Measurements from ENCODE around the gene SCG2.

The SCG2 gene, protein sequence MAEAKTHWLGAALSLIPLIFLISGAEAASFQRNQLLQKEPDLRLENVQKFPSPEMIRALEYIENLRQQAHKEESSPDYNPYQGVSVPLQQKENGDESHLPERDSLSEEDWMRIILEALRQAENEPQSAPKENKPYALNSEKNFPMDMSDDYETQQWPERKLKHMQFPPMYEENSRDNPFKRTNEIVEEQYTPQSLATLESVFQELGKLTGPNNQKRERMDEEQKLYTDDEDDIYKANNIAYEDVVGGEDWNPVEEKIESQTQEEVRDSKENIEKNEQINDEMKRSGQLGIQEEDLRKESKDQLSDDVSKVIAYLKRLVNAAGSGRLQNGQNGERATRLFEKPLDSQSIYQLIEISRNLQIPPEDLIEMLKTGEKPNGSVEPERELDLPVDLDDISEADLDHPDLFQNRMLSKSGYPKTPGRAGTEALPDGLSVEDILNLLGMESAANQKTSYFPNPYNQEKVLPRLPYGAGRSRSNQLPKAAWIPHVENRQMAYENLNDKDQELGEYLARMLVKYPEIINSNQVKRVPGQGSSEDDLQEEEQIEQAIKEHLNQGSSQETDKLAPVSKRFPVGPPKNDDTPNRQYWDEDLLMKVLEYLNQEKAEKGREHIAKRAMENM

DNA sequence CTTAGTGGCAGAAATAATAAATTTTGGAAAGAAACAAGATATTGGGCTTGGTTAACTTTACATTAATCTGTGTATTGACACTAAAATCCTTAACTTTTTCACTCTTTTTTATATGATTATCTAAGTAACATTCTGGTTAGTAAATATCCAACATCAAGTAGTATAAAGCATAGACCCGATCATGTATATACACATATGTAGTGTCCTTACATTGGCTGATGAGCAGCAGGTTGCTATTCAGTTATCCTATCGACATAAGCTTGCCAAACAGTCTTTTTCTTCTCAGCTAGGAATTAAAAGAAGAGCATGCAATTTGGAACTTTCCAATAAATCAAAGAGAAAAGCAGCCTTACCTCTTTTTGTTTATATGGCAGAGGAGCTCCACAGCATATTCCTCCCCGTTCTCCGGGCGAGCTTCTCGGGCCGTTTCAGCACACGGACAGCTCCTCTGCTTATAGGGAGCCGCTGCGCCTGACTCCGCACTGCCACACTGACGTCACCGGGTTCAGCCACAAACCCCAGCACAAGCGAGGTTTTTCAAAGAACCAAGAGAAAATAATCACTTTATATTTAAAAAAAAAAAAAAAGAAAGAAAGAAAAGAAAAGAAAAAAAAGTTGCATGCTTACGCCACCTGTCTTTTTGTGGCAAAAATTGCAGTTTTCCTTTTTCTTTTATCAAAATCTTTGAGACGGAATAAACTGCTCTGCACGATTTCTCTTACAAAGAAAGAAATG lies at the start of gene SCG2:
Gene SCG2, minus strand, starts transcription at position 430 of the 735 bp plus-strand sequence. CDS start 3,079 bp downstream, outside the sequence.
- DNase-seq (ENCODE audit: low read depth in 1 of 2, low spot score in 1 of 2), result no peak

DNA sequence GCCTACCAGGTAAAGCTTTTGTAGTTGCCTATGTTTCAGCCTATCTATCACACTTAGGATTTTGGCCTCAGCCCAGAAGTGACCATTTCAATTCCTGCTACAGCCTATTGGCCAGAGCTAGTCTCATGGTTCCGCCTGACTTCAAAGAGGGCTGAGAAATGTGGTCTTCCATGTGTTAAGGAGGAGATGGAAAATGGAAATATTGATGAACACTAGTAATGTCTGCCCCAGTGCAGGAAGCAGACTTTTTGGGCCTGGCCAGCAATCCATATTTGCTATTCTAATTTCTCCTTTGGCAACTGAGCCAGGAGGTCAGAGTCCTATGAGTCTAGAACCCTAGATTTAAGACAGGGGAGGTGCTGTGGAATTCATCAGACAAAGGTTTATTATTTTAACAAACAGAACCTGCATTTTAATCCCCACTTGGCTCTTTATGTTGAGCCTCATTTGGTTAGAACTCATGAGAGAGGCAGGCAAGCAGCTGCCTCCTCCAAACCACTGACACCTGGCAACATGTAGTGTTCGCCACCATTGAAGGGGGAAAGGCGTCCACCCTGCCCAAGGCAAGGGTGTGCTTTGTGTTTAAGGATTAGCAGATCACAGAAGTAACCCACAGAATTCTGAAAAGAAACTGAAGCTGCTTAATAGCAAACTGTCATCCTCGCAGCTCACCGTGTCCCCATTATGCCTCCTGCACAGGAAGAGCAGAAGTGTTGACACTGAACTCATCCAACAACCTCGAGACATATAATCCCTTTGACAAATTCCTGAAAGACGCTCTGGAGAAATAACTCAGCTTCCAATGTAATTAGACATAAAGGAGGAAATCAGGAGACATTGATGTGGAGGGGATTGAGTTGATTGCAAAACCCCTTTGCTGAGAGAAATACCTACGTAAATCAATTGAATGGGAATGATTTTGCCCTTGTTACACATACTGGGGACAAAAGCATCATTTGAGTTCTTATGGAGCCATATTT lies 47.7 kb upstream of the SCG2 start:
- DNase-seq (ENCODE audit: low read depth in 1 of 2, low spot score in 1 of 2), result no peak

DNA sequence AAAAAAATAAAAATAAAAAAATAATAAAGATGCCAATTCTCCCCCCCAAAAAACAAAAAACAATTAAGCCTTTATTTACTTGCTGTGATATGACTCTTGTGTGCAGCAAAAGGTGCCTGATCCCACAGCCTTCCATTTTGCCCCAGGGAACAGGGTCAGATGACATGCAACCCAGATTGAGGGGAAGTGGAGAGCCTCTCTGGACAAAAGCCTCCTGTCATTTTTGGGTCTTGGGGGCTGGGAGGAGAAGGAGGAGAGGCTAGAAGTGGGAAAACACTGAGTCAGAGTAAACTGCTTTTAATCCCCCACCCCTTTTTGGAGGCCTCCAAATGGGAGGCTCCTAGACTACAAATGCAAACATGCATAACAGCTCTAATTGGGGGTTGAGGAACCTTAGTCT lies 46.6 kb upstream of the SCG2 start:
- DNase-seq (ENCODE audit: low read depth in 1 of 2, low spot score in 1 of 2), result no peak

DNA sequence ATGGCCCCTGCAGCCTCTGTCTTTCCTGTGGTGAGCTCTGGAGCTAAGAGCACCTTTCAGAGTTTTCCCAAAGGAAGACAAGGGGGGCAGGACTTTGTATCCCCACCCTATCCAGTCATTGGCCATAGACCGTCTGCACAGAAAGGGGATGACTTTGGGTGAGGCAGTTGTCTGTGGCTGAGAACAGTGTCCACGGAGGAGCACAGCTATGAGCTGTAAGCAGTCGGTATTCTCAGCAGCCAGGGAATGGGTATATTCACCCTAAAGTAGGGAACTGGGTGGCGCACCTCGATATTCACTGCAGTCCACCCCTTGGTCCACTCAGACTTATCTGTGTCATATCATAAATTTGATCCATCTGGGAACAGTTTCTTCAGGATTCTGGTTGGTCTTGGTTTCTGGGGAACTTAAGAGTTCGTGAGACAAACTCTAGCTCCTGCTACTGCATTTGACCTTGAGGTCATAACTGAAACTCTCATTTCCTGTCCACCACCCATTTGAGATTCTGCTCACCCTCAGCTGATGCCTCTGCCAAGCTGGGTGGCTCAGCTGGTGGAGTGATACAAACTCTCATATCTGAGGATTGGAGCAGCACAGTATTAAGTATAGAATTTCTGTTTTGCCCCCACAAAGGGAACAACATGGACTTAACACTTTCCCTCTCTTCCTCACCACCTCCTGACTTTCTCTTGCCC lies 45.2 kb upstream of the SCG2 start:
- DNase-seq (ENCODE audit: low read depth in 1 of 2, low spot score in 1 of 2), result no peak

DNA sequence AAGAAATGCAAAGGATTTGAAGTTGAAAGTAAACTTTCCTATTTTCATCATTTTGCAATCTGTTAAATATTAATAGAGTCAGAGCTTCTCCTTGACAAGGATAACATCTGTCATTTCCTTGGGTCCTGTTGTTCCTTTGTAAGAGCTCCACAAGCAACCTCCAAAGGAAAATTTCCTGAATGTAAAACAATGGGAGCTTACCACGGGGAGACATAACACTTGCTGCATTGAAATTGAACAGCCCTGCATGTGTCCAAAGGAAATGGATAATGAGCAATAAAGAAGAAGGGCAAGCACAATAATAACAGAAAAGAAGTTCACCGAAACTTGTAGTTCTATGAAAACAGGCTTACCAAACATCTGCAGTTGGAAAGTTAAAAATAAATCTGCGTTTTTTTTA lies 42.0 kb upstream of the SCG2 start:
- no peak for DNase-seq (ENCODE audit: low read depth in 1 of 2, low spot score in 1 of 2)

DNA sequence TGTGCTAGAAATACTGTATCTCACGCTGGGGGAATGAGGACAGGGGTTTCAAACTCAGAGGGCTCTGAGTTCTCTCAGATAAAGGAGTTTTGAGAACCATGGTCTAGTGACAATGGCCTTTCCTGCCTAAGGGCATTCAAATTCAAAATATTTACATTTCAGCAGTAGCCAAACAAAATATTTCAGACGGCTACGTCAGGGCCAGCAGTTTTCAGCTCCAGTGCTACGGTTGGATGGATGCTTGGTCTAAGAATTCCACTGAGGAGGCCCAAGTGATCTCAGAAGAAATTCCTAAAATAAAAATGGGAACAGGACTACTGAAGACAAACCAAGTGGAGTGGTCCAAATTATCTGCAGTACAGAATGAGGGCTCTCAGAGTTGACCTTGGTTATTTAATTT lies 41.1 kb upstream of the SCG2 start:
- DNase-seq (ENCODE audit: low read depth in 1 of 2, low spot score in 1 of 2), result no peak

DNA sequence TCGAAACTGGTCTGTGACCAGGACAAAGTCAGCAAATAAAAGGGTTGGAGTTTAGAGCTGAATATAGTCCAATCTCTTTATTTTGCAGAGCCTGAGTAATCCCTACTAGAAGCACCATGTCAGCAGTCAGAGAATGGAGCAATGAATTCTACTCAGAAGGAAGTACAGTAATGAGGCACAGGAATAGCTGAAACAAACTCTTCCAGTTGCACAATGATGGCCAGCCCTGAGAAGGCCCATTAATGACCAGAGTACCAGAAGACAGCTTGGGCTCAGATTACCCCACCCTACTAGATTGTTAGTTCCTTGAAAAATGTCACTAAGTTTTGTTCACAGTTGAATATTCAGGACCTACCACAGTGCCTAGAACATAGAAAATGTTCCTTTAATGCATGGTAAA lies 40.3 kb upstream of the SCG2 start:
- DNase-seq (ENCODE audit: low read depth in 1 of 2, low spot score in 1 of 2), result no peak

DNA sequence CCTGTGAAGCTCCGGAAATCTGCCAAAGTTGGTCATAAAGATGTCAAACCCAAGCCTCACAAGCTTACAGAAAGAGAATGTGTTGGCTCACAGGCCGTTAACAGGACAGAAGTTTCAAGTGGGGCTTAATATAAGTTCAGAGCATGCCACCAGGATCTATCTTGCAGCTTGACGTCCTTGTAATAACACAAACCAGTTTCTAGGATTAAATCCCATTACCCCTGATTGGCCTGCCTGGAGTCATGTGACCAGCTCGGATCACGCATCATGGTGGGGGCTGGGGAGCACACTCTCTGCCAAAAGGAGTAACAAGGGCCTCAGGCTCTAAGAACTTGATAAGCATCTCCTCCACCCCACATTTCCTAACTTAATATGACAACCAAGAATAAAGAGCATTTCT lies 38.9 kb upstream of the SCG2 start:
- DNase-seq (ENCODE audit: low read depth in 1 of 2, low spot score in 1 of 2), result no peak

DNA sequence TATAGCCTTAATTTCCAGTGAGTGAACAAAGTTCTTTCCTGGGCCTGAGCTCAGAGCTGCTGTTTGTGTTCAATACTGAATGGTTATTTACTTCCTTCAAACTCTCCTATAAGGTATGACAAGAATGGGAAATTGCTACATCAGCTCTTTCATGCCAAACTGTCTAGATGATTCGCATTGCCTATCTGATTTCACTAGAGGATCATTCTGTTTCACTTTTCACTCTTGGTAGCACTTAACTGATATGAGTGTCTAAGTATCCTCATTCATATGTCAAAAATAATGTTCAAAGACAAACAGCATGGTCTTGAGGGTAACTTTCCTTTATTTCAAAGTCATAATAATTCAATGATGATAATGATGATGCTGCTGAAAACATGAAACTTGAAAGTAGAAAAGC lies 32.9 kb upstream of the SCG2 start:
- DNase-seq (ENCODE audit: low read depth in 1 of 2, low spot score in 1 of 2), result no peak

DNA sequence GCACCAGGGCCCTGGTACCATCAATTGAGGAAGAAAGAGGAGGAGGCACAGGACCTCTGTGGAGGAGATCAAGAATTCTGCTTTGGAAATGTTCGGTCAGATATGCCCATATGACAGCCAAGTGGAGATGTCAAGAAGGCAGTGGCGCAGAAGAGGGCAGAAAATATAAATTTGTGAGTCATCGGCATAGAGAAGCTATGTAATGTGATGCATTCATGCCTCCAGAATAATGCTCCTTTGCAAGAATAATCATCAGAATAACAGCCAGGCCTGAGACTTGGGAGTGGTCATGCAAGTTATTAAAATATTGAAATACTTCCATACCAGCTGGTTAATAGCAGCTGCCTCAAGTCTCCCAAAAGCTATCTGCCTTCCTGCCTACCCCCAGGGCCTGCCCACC lies 32.1 kb upstream of the SCG2 start:
- no peak for DNase-seq (ENCODE audit: low read depth in 1 of 2, low spot score in 1 of 2)

DNA sequence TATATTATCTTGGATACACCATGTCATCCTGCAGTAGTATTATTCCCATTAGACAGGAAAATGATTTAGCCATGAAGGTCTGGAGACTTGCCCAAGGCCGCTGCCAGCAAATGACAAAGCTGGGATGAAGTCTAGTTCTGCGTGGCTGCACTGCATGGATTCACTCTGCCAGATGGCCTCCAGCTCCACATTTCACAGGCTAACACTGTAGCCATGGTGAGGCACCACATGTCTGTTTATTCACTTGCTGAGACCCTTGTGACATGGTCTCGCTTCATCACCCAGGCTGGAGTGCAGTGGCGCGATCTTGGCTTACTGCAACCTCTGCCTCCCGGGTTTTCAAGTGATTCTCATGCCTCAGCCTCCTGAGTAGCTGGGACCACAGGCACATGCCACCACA lies 31.5 kb upstream of the SCG2 start:
- DNase-seq (ENCODE audit: low read depth in 1 of 2, low spot score in 1 of 2), result no peak

DNA sequence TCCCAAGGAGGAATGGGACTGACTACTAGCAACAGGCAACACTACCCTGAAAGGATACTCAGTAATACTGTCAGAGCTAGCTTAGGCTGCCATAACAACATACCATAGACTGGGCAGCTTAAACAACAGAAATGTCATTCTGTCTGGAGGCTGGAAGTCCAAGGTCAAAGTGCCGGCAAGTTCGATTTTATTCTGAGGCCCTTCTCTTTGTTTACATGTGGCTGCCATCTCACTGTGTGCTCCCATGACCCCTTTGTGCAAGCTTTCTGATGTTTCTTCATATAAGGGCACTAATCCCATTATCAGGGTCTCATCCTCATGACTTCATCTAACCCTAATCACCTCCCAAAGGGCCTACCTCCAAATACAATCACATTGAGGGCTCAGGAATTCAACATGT lies 30.7 kb upstream of the SCG2 start:
- DNase-seq (ENCODE audit: low read depth in 1 of 2, low spot score in 1 of 2), result no peak

DNA sequence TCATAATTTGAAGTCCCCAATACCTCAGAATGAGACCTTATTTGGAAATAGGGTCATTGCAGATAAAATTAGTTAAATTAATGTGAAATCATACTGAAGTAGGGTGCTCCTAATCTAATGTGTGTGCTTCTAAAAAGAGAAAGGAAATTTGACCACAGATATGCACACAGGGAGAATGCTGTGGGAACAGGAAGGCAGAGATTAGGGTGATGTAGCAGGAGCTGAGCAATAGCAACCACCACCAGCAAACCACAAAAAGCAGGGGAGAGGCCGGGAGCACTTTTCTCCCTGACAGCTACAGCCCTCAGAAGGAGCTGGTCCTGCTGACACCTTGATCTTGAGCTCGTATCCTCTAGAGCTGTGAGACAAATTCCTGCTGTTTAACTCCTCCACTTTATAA lies 24.6 kb upstream of the SCG2 start:
- DNase-seq (ENCODE audit: low read depth in 1 of 2, low spot score in 1 of 2), result no peak

DNA sequence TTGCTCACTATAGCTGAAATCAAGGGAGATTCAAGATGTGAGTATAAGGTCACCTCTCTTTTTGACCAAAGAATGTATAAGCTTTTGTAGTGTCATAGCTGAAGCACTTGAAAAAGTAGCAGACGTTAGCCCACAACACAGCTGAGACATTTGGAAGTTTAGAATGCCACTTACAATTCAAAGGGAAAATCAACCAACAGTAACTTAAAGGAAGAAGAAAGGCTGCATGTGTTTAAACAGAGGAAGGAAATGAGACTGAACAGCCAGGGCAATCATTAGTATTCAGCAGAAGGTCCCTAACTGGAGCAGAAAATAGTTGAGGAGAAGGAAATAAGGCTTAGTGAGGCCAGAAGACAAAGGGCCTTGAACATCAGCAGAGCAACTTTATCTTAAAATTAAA lies 23.5 kb upstream of the SCG2 start:
- DNase-seq (ENCODE audit: low read depth in 1 of 2, low spot score in 1 of 2), result no peak

DNA sequence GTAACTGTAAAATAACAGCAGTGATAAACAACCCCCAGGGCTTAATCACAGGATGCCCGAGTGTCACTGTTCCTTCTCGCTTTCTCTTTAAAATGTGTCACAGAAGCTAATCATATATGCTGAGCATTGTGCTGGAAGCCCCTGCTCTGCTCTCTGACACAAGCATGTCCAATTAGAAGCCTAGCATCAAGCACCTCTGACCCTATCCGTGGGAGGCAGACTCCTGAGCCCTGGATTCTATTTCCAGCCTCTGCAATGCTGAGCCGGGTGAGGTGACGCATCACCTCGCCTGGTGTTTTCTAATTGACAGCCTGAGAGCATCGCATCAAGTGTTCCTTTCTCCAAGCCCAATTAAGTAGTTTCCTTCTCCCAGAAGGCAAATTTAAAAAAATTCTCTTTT lies 19.7 kb upstream of the SCG2 start:
- no peak for DNase-seq (ENCODE audit: low read depth in 1 of 2, low spot score in 1 of 2)

DNA sequence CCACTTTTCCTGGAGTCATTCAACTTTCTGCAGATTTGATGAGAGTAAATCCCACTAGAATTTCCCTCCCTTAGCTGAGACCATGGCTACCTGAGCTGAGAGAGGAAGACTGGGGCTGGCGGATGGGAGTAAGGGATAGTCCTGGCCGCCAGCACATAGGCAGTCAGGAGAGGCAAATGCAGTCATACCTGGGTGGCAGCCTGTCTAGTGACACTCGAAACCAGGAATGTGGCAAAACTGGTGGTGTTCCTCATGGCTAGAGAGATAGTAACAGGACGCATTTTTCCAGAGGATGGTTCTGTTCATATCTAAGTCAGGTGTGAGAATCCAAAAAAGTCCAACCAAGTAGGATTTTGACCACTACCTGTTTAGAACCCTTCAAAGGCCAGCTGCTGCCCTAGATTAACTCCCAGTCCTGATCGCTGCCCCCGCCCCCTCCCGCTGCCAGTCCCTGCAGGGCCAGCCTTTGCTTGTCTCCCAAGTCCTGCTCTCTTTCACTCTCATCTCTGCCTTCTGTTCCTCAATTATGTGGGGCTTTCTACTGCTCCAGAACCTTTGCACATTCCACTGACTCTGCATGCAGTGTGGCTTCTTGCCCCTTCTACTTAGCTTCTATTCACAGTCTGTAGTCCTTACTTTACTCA lies 17.4 kb upstream of the SCG2 start:
- DNase-seq (ENCODE audit: low read depth in 1 of 2, low spot score in 1 of 2), result no peak

DNA sequence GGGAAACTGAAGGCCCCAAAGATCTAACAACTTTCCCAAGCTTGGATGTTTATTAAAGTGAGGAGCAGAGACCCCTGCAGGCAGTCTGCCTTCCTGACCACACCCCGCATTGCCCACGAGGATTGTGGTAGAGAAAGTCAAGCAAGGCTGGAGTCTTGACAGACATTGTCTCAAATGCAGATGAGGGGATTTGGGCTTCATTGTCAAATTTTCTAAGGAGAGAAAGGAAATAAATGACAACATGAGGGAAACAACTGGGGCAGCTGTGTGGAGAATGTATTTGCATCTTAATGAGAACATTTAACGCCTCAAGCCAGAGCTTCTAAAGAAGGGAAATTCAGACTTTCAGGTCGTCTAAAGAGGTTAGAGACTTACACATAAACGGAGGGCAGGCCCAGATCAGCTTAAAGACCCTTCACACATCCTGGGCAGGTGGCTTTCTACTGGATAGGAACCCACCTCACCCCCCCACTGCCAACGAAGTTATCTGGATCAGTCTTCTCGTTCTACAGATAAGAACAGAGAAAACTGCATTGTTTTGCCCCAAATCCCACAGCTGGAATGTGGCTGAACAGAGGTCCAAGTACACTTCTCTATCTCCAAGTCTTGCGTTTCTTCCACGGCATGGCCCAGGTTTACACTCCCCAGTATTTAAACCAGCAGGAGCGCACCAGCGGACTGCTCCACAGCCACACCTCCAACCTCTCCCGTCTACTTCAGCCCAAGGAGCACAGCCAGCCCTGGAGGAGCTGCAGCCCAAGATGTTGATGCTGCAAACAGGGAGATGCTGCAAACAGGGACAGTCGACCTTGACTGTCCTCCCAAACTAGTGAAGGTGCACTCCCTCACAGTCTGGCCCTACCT lies 16.2 kb upstream of the SCG2 start:
- DNase-seq (ENCODE audit: low read depth in 1 of 2, low spot score in 1 of 2), result no peak

DNA sequence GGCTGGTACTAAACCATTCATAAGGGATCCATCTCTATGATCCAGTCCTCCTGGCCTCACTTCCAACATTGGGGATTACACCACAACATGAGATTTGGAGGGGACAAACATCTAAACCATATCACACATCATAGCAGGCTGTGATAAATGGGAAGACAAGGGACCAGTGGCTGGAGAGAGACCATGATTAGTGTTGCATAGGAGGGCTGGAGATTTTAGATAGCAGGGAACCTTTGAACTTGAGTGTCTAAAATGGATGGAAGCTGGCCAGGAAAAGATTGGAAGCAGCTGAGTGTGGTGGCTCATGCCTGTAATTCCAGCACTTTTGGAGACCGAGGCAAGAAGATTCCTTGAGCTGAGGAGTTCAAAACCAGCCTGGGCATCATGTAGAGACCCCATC lies 12.4 kb upstream of the SCG2 start:
- DNase-seq (ENCODE audit: low read depth in 1 of 2, low spot score in 1 of 2), result no peak

Data from activated CD4-positive, alpha-beta T cell treated with anti-CD3 and anti-CD28 coated beads, Interleukin-2, amount 50 U/mL, for 24 hours (primary cell).